ENCODE results near the gene MBIP.

The MBIP gene

GRCh38 chr14:36264595-36264994, 55.8 kb downstream of the MBIP start:
- no peak for DNase-seq (ENCODE audit: low read depth, low spot score)

- no peak for DNase-seq (ENCODE audit: low read depth, low spot score)
These were observed 56.3 kb downstream of the MBIP start for GRCh38 chr14:36264107-36264506.

- no peak for DNase-seq (ENCODE audit: low read depth, low spot score)
These were observed 59.3 kb downstream of the MBIP start for GRCh38 chr14:36260970-36261640.

GRCh38 chr14:36258241-36258640, 62.2 kb downstream of the MBIP start:
- no peak for DNase-seq (ENCODE audit: low read depth, low spot score)

- no peak for DNase-seq (ENCODE audit: low read depth, low spot score)
These were observed 64.2 kb downstream of the MBIP start for GRCh38 chr14:36256126-36256801.

GRCh38 chr14:36254020-36254624, 66.3 kb downstream of the MBIP start:
- no peak for DNase-seq (ENCODE audit: low read depth, low spot score)
